Breast epithelium (tissue), 3 donors: Measurements from ENCODE around the gene FAM136A.

ENCODE experiments used
- POLR2A ChIP-seq: fragments of 450-650 bp; IDR thresholded peaks from one replicate; pipeline ENCODE4 v1.6.1; 2016; ENCODE audit warnings: antibody characterized with exemption, mild to moderate bottlenecking, moderate library complexity
- POLR2AphosphoS5 ChIP-seq, 3 donors: sonication (generic); formaldehyde crosslinking; IDR thresholded peaks; one replicate each; pipeline ENCODE4 v1.6.1; 2017; ENCODE audit warnings: antibody characterized with exemption in 3 of 3
- TF ChIP-seq, protein P1 (sequence below), 3 donors: fragments of 450-650 bp; IDR thresholded peaks; one replicate each; pipeline ENCODE4 v1.5.1; 2016 to 2017; ENCODE audit warnings: antibody characterized with exemption in 3 of 3, mild to moderate bottlenecking in 3 of 3, moderate library complexity in 3 of 3

GRCh38 chr2:70349921-70350685, 48.2 kb upstream of the FAM136A start:
- TF ChIP-seq POLR2AphosphoS5 (IDR thresholded peaks at IDR 0.05) (no peak), POLR2A (no peak)
- TF ChIP-seq, protein P1, sequence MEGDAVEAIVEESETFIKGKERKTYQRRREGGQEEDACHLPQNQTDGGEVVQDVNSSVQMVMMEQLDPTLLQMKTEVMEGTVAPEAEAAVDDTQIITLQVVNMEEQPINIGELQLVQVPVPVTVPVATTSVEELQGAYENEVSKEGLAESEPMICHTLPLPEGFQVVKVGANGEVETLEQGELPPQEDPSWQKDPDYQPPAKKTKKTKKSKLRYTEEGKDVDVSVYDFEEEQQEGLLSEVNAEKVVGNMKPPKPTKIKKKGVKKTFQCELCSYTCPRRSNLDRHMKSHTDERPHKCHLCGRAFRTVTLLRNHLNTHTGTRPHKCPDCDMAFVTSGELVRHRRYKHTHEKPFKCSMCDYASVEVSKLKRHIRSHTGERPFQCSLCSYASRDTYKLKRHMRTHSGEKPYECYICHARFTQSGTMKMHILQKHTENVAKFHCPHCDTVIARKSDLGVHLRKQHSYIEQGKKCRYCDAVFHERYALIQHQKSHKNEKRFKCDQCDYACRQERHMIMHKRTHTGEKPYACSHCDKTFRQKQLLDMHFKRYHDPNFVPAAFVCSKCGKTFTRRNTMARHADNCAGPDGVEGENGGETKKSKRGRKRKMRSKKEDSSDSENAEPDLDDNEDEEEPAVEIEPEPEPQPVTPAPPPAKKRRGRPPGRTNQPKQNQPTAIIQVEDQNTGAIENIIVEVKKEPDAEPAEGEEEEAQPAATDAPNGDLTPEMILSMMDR (IDR thresholded peaks at IDR 0.05) = no peak
